Middle frontal gyrus (tissue), 1 donor: Measurements from ENCODE around the gene HOXA3.

Experiments
- DNase-seq: peaks from one replicate; pipeline ENCODE4 v3.0.0-alpha.2; 2015; ENCODE audit warnings: low spot score; ENCODE audit errors: extremely low spot score

Gene HOXA3

DNA sequence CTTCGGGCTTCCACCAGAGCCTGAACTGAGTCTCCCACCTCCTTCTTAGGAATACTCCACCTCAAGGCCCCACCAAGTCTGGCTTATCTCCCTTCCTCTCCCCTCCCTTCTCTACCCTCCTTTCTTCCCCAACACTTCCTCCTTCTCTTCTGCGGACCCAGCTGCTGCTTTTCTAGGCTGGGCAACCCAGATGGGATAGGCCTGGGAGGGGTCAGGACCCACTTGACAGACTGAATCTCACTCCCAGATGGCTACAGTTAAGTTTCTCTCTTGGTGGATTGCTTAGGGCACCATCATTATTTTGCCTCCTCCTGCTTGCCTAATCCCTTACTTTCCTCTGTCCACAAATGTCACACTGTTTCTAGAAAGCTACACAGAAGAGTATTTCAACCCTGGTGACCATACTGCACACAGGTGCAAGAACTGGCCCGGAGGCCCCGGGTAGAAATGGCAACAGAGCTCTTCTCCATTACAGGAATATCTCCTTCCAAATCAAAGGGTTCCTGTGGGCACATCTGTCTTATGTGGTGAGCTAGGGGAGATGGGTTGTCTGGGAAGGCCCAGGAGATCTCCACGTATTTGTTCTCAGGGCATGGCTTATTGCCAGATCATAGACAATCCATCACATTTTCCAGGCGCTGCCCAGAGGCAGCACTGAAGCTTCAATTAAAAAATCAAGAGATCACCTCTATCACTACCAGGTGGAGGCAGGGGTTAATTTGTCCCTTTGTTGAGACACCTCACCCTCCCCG lies 37.8 kb upstream of the HOXA3 start:
- no peak for DNase-seq

DNA sequence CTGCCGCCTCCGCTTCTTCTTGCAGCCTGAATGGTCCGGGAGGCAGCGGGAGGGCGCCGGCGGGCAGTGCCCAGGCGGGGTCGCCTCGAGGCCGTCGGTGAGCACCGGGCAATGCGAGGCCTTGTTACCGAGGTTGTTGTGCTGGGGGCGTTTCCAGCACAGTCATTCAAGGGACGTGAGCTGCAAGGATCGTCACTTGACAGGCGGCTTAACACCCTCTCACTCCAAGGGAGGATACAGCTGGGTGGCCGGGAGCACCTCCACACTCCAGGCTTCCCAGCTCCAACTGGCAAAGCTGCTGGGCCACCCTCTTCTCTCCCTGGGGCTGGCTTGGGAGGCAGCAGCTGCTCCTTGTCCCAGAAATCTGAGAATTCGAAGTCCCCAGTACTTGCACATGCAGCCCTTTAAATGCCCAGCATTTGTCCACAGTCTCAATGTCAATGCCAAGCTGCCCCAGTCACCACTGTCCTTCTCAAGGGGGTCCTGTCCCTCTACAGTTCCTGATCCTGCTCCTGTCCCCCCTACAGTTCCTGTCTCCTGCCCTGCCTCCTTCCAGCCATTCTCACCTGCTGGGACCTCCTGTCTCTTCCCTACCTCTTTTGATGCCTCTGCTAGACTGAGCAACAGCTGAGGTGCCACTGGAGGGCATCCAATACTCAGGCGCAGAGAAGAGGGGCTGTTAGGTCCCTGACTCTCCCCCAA lies 37.1 kb upstream of the HOXA3 start:
- no peak for DNase-seq

DNA sequence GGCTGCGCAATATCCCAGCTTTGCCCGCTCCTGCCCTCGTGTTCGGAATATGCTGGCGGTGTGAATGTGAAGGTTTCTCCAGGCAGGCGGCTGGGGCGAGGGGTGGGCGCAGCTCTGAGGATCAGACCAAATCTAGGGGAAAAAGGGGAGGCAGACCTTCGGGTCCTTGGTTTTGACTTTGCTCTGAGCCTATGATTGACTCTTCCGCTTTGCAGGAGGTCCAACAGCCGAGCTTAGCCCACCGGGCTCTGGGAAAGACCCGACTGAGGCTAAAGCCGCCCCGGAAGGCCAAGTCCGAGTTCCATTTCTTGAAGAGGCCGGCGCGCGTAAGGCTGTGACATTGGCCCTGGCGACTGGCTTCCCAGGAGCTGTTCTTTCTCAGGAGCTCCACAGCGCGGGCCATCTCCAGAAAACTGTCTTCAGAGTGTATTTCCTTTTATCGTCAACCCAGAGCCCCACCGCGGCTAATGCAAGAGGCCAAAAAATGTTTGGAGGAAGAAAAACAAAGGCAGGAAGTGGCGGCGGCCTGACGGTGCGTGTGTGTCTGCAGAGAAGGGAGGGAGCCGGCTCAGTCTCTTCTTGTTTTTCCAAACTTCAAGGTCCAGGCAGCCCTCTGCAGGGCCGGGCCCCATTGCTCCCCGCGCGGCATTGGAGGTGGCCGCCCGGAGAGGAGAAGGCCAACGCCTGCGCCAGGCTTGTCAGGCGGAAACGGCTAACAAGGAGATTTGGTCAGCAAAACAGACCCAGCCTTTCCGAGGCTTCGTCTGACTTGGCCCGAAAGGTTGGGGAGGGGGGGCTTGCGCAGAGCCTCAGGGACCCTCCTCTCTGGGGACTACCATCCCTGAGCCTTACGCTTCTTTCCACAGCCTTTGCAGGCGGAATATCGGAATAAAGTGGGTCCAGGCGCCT lies 36.3 kb upstream of the HOXA3 start:
- DNase-seq: no peak

DNA sequence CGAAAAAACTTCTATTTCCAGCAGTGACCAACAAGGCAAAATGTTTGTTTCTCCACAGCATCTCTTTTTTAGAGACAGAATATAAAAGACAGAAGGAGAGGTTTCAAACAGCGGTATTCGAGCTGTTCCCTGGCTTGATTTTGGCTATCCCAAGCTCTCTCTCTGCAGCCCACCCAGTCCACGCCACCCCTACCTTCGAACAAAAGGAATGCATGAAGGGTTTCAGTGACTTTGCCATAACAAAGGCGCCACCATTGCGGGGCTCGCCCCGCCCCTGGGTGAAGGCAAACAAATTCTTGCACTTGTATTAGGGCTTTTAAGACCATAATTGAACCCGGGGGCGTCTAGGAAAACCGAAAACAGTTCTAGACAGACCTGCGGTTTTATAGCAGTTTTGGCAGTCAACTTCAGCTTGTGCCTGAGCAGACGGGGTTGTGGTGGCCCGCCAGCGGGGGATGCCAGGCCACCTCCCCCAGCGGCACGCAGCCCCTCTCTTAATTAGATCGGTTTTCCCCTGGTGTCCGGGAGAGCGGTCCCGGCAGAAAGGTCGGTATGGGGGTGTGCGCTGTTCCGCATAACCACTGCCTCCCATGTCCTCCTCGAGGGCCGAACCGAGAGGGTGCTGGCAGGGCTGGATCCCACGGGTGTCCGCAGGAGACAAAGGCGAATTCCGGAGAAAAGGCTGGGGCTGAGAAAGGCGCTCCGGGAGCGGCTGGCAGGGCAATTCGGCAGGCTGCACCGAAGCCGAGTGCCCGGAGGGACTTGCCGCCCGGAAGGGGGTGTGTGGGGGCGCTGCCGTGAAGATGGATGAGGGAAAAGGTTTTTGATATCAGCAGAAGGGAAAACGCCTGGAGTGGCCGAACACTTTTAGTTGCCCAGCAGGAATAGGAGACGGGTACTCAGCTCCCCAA lies 35.3 kb upstream of the HOXA3 start:
- no peak for DNase-seq

DNA sequence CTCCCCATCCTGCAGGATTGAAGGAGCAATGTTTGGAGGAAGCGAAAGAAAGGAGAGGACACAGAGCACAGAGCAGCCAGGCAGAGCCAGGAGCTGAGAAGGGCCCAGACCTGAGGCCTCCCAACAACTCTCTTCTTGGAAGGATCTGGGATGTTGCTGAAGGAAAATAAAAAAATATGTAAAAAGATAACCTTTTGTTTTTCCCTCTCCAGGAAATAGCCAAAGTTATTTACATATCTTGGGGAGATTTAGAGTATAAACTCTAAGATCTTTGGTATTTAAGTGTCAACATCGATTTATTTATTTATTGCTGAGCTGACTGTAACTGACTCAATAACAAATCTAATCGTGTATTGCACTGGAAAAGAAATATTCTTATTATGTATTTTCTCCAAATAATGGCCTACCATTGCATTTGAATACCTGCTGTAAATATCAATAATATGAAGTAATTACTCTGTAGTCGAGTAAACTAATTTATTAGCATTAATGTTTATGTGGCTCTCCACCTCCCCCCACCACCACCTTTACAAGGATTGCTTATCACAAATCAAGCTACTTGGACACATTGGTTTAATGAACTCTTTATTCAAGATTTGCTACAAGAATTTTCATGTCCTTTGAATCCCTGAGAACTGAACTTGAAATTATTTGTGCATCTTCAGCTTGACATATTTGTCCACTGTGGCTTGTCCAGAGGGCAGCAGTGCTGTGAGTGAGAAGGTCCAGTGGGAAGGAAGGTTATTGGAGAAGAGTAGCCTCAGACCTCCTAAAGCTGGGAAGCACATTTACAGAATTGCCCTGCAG lies 34.5 kb upstream of the HOXA3 start:
- DNase-seq: no peak

DNA sequence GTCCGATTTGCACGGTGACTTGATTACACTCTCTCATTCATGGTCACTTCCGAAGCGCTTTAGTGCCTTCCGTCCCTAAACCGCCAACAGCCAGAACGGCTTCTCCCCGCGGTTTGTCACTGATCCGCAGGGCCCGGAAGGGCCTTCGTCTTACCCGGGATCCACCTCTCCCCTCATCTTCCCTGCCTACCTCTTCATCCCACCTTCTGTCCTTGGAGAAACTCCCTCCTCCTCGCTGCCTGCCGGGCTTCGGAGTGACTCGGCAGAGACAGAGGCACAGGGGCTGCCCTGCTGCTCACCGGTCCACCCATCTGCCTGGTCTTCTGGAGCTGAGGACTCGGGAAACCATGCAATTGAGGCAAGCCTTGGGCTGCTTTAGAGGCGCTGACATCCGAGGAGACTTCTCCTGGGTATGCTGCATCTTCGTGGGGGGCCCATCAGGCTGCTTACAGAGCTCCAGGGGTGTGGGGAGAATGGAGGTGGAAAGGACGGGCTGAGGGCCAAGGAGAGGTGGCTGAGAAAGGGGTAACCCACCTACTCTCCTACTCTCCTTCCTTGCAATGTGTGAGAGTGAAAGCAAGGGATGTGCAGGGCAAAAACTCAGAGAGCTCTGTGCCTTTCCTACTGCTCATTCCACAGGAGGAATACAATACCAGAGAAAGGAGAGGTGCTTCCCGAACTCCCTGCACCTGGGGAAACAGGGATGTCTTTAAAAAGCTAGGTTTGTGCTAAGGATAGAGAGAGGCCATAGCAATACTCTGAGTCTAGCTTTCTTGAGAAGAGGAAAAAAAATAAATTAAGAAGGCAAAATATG lies 33.7 kb upstream of the HOXA3 start:
- DNase-seq: no peak

DNA sequence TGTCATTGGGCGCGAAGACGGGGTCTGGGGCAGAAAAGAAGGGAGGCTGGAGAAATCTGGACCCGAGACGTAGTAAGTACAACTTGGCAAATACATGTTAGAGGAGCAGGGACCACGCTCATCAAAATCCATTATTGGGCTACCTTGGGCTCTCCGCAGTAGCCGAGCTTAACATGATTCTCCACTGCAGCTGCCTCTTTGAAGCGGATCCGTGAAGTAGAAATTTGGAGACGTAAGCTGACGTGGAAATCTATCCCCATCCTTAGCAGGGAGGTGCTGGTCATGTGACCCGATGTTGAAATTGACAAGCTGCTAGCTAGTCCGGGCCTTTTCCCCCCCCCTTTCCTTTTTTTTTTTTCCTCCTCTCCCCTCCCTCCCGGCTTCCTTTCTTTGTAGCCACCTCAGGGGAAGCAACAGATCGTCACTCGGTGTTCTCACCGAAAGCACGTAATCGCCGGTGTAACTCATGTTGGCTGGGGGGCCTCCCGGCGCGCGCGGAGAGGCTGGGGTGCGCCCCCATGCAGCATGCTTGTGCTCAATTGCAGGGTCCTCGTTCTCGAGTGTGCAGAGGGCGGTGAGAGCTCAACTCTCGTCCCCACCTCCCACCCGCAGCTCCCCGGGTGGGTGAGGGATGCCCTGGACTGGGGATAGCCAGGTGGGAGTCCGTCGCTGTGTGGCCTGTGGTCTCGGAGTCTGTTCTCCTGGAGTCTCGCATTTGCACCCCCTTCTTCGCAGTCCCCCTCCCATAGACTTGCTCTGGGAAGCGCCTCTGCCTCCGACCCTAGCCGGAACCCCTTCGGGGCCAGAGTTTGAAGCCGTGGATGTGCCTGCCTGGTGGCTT lies 32.9 kb upstream of the HOXA3 start, which contains the start of gene HOXA11:
Gene HOXA11, minus strand, starts transcription at position 220 of the 841 bp plus-strand sequence. Its CDS starts 88 bp downstream, at position 132.
- no peak for DNase-seq

DNA sequence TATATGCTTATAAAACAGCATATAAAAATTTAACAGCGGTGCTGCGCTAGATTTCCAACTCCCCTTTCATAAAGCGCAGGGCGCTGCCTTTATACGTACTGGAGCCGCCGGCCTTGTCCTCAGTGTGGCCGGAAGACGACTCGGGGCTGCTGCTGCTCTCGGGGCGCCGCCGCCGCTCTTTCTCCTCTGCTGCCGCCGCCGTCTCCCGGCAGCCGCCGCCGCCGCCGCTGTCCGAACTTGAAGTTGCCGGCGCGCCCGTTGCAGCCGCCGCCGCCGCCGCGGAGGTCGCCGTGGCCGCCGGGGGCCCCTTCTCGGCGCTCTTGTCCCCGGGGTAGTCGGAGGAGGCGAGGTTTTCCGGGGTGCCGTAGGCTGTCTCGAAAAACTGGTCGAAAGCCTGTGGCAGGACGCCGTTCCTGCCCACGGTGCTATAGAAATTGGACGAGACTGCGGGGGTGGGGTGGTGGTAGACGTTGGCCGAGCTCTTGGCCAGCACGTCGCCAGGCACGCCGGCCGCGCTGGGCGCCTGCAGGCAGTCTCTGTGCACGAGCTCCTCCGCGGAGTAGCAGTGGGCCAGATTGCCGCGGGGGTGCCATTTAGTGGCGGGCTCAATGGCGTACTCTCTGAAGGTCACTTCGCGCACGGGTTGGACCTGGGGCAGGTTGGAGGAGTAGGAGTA lies 32.1 kb upstream of the HOXA3 start:
- no peak for DNase-seq

DNA sequence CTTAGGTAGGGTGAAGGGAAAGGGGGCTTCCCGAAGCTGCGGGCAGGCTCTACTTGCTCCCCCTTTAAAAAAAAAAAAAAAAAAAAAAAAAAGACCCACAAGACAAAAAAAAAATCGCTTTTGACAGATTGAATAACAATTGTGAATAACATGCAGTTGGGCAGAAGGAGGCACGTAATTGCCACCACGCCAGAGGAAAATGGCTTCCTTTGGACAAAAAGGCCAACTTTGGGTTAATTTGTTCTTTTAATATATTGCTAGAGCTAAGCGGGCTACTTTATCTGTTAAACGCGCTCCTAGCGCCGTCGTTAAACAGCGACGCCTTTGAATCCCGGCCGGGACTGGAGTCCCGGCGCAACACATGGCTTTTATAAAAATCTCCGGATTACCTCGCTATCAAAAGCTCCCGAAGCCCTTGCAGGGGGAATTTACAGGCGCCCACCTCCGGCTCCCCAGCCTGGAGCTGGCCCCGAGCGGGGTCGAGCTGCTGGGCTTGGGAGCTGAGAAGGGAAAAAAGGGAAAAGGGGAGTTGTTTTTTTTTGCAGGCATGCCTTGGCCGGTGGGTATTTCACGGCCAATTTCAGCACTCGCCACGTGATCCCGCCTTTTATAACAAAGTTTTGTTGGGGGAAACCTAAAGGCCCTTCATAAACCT lies 31.4 kb upstream of the HOXA3 start:
- DNase-seq: no peak

DNA sequence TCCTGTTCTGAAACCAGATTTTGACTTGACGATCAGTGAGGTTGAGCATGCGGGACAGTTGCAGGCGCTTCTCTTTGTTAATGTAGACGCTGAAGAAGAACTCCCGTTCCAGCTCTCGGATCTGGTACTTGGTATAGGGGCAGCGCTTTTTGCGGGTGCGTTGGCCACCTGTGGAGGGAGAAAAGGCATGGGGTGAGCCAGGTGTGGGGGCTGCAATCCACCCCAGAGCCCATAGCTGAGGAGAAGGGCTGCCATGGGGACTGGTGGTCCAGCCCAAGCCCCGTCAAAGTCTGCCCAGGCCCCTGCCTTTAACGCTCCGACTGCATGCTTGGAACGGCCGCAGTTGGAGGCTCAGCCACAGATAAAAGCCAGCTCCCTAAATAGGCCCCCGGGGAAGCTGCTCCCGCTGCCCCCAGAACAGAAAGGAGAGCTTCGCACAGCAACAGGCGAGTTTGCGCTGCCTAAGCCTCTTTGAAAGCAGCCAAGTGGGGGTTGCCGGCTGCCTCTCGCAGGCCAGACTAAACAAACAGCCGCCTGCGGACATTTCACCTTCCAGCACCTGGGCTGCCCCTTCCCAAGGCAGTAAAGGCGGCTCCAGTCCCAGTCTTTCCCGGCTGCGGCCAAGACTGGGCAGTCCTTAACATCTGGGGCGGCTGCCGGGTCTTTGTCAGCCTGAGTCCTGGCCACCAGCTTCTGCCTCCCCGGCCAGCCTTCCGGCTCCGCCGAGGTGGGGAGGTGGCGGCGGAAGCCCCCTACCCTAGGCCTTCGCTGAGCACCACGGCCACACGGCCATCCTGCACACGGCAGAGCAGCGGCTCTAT lies 30.7 kb upstream of the HOXA3 start:
- DNase-seq: no peak

DNA sequence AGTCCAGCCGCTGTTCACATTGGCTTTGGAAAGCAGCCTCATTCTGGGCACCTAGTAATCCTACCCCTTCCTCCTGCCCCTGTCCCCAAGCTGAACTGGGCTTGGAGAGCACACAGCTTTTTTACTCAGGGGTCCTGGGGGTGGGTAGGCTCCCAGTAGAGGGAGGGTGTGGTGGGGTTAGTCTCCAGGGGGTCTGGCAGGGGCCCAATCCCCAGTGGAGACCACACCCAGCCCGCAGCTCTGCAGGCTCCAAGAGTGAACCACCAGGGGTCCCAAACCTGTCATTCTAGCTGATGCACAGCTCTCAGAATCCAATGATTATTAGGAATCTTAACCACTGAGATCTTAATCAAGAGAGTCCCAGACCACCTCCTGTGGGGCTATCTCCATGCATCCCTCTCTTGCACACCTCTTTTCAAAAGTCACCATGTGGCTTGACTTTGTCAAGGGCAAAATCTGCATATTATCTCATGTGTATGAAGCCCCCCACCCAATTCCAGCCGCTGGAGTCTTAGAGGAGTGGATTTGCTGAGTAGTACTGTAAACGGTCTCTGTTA lies 30.0 kb upstream of the HOXA3 start:
- no peak for DNase-seq

DNA sequence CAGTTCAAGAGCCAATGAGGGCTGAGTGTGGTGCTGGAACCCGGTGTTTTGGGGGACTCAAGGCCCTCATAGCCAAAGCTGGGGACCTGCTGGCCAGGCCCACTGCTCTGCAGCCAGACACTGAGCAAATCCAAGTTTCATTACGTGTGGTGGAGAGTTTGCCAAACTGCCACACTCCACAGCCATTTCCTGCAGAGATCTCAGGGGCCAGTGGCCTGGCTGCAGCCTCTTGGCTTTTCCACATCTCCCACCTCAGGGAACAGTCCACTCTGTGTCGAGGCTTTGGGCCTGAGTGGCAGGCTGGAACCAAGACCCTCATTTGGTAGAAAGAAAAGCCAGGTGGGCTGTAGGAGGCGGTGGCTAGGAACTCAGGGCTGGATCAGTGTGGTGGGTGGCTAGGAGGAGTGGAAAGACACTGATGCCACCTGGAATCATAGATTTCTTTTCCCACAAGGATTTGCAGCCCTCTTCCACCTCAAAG lies 29.5 kb upstream of the HOXA3 start:
- DNase-seq: no peak

DNA sequence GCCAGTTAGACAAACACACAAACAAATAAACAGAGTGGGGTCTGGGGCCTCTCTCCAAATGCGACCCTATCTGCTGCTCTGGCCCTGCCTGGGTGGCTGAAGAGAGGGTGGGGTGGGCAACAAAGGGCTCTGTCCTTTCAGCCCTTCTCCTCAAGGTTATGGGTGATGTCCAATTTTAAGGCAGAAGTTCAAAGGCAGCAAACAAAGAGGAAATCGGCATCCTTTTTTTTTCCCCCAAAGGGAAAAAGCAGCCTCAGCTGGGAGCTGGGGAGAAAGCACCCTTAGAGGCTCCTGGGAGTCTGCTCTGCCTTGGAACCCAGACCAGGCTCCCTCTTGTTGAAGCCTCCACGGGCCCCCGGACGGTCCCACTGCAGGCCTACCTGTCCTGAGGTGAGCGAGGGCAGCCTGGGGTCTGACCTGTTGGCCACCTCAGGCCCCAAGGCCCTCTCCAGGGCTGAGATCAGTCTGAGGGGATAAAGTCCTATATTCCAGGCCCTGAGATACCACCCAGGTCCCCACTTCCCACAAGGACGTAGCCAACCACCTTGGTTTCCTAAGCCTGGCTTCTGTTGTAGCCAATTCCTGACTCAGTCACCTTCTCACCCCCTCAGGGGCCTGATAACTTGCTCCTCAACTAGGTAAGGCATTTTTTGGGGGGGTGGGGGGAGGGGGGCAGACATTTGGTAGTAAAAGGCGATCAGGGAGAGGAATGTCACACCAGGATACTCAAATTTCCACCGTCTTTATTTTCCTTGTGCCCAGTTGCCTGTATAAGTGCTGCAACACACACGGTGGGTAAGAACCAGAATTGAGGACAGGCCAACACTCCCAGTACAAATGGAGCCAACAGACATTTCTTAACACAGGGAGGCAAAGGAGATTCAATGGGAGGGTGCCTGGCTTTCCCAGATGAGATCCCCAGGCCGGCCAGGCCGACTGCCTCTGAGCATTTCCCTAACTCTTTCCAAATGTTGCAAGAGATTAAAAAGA lies 28.3 kb upstream of the HOXA3 start:
- DNase-seq: no peak
